Fibroblast of lung (primary cell): ENCODE measurements around the gene MPZ.

Experiments used
- CTCF ChIP-seq, 2 donors: IDR thresholded peaks in 1 of 2; conservative IDR thresholded peaks in 1 of 2; 1 replicate in 1 of 2; 2 replicates in 1 of 2; pipeline ENCODE4 v1.5.1; 2011 to 2012; ENCODE audit warnings: low read length in 2 of 2, control low read depth in 1 of 2, inconsistent platforms in 1 of 2, low read depth in 1 of 2, mild to moderate bottlenecking in 1 of 2
- EZH2 ChIP-seq: IDR thresholded peaks from 2 replicates; pipeline ENCODE4 v1.5.1; 2012; ENCODE audit warnings: low read length, control low read depth, mild to moderate bottlenecking; ENCODE audit errors: missing control alignments

GRCh38 chr1:161300478-161300877, 9.3 kb downstream of the MPZ start:
- TF ChIP-seq CTCF (conservative IDR thresholded peaks at IDR 0.05 in 1 of 2, IDR thresholded peaks at IDR 0.05 in 1 of 2; ENCODE audit: low read depth in 1 of 2, low read length in 2 of 2) (no peak), EZH2 (no peak)
